ENCODE data around the gene TRPM2.

DNA sequence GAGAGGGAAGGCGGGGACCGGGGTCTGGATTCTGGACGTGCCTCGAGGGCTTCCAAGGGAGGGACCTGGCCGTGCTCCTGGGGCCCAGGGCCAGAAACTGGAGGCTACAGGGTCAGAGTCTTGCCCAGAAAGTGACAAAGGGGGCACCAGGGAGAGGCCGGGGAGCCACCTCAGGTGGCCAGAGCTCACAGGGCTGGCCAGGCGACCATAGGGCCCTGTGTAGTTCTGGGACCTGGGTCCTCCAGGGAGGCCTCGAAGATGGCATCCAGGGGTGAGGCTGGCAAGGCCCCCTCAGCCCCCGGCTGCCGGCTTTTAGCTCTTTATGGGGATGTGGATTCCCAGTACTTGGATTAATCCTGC lies 87.6 kb downstream of the TRPM2 start:
- TF ChIP-seq, protein P1, sequence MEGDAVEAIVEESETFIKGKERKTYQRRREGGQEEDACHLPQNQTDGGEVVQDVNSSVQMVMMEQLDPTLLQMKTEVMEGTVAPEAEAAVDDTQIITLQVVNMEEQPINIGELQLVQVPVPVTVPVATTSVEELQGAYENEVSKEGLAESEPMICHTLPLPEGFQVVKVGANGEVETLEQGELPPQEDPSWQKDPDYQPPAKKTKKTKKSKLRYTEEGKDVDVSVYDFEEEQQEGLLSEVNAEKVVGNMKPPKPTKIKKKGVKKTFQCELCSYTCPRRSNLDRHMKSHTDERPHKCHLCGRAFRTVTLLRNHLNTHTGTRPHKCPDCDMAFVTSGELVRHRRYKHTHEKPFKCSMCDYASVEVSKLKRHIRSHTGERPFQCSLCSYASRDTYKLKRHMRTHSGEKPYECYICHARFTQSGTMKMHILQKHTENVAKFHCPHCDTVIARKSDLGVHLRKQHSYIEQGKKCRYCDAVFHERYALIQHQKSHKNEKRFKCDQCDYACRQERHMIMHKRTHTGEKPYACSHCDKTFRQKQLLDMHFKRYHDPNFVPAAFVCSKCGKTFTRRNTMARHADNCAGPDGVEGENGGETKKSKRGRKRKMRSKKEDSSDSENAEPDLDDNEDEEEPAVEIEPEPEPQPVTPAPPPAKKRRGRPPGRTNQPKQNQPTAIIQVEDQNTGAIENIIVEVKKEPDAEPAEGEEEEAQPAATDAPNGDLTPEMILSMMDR (IDR thresholded peaks at IDR 0.05): no peak
- TF ChIP-seq POLR2A (IDR thresholded peaks at IDR 0.05): no peak

Data from Peyer's patch (tissue), 4 donors.